ENCODE data around the gene AP1M2. TPM values are rescaled to one million over a fixed set of nuclear protein-coding genes. Genes with fewer than 3 reads are reported as not detected.

AP1M2 gene
- total RNA-seq, 2 donors from 2014 or later: 132 to 146 TPM

DNA sequence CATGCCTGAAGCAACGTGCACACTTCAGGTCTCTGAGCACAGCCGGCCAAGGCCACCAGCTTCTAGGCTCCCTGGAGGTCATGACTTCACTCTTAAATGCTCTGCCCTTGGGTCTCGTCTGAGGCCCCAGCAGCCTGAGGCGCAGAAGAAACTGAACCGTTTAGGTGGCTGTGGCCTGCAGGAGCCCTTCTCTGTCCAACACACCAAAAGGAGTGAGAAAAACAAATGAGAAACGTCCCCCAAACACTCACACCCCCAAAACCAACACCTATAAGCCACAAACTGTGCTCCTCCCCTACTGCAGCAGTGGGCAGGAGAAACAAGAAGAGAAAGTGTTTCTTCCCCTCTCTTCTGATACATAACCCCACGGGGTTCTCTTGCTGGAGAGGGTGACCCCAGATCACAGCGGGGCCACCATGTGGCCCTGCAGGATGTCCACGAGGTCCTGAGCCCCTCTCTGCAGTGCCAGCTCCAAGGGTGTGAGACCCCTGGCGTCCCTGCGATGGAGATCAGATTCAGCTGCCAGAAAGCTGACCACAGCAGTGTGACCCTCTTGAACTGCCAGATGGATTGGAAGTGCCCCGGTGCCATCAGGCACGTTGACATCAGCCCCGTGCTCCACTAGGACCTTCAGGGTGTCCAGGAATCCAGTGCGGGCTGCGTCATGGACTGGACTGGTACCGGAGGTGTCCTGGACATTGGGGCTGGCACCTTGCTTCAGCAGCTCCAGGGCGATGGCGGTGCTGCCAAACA lies 20.3 kb downstream of the AP1M2 start:
- TF ChIP-seq, protein P1, sequence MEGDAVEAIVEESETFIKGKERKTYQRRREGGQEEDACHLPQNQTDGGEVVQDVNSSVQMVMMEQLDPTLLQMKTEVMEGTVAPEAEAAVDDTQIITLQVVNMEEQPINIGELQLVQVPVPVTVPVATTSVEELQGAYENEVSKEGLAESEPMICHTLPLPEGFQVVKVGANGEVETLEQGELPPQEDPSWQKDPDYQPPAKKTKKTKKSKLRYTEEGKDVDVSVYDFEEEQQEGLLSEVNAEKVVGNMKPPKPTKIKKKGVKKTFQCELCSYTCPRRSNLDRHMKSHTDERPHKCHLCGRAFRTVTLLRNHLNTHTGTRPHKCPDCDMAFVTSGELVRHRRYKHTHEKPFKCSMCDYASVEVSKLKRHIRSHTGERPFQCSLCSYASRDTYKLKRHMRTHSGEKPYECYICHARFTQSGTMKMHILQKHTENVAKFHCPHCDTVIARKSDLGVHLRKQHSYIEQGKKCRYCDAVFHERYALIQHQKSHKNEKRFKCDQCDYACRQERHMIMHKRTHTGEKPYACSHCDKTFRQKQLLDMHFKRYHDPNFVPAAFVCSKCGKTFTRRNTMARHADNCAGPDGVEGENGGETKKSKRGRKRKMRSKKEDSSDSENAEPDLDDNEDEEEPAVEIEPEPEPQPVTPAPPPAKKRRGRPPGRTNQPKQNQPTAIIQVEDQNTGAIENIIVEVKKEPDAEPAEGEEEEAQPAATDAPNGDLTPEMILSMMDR (conservative IDR thresholded peaks at IDR 0.05): no peak
- WGBS, 2 experiments (ENCODE audit: insufficient coverage in 1 of 2, insufficient read length in 1 of 2): 87 to 92% methylated on average over 14 to 19 of the region's 19 CpGs
- peak; percentile 63 for DNase-seq
- Histone ChIP-seq H3K9me3 (ENCODE audit: control insufficient read depth, low read length) (no peaks in the 10 kb centered on the region), H3K9ac (ENCODE audit: extremely low read depth, low read length, poor library complexity, severe bottlenecking) (no peak overlapping the region), H3K27ac (ENCODE audit: low read depth, low read length) (no peak overlapping the region), H3K36me3 (ENCODE audit: control insufficient read depth, insufficient read depth, low read length) (peaks cover 9% of the 10 kb centered on the region), H3K4me3 (ENCODE audit: low read length) (no peak overlapping the region), H3K4me1 (ENCODE audit: control insufficient read depth, insufficient read depth, low read length) (no peaks in the 10 kb centered on the region), H3K27me3 (ENCODE audit: control insufficient read depth, insufficient read depth, low read length, poor library complexity, severe bottlenecking) (peaks cover 16% of the 10 kb centered on the region)
- H3K4me1 Mint-ChIP-seq: peaks cover 23% of the 10 kb centered on the region
- H3K27ac Mint-ChIP-seq: no peak overlapping the region
- no peaks in the 10 kb centered on the region for H3K9me3 Mint-ChIP-seq
- H3K27me3 Mint-ChIP-seq (ENCODE audit: insufficient read depth): peaks cover 19% of the 10 kb centered on the region
- H3K4me3 Mint-ChIP-seq: peak overlapping the region; percentile 91
- peaks cover 7% of the 10 kb centered on the region for H3K36me3 Mint-ChIP-seq (ENCODE audit: low read depth)

DNA sequence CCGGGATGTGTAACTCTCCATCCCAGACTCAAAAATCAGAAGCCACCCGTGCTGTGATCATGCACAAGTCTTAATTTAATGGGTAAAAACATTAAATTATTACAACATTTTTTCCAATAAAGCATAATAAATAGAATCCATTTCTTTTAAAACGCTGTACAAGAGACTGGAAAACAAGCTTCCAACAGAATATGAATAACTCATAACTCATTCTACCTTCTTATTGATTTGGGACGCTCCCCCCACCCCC lies 20.8 kb downstream of the AP1M2 start:
- Mint-ChIP-seq H3K27ac (no peak overlapping the region), H3K36me3 (ENCODE audit: low read depth) (peaks cover 12% of the 10 kb centered on the region)

DNA sequence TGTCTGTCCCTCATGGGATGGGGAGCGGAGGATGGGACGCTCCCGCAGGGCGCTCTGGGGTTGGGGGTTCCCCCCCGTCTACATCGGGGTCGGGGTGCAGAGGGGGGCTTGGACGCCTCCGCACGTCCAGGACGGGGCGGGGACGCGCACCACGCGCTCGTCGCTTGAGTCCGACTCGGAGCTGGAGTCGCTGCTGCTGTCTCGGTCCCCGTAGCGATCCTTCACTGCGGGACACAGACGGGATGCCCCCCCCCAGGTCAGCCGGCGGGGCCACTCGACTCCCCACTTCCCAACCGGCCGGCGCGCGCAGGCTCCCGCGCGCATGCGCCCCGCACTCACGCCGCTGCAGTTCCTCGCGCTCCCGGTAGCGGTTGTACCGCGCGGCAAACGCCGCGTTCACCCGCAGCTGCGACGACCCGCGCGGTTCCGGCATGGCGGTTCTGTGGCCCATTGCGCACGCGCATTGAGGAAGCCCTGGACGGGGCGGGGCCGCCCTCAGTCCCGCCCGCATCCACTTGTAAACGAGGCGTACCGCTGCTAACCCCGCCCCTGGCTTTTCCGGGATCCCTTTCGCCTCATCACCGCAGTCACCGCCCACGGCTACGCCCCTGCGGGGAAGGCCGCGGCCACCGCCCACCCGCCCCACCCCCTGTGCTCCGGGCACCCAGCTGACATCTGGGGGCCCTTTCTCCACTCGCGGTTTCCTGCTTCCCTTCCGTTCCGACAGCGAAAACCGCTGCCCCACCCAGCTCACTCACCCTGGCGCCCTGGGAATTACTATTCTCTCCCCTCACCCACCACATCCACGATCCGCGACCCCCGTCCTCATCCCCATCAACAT lies 21.3 kb downstream of the AP1M2 start, which contains the start of gene KRI1:
Gene KRI1 (minus strand): TSS at position 444 of the 841 bp plus-strand sequence. CDS start 11 bp downstream, at position 433.
- DNase-seq: peak; percentile 99
- H3K9me3 ChIP-seq (ENCODE audit: control insufficient read depth, low read length): no peaks in the 10 kb centered on the region
- peaks cover 19% of the 10 kb centered on the region for H3K27me3 Mint-ChIP-seq (ENCODE audit: insufficient read depth)
- 0 to 1% methylated on average over 34 to 94 of the region's 94 CpGs for WGBS, 2 experiments (ENCODE audit: insufficient coverage in 1 of 2, insufficient read length in 1 of 2)
- peaks cover 23% of the 10 kb centered on the region for H3K4me1 Mint-ChIP-seq
- H3K4me3 ChIP-seq (ENCODE audit: low read length): peak within 1 kb of the TSS; percentile 91
- H3K9me3 Mint-ChIP-seq: no peaks in the 10 kb centered on the region
- H3K4me3 Mint-ChIP-seq: peak within 1 kb of the TSS; percentile 91
- peak within 1 kb of the TSS; percentile 97 for H3K27ac Mint-ChIP-seq
- H3K27ac ChIP-seq (ENCODE audit: low read depth, low read length): peak within 1 kb of the TSS; percentile 73
- H3K9ac ChIP-seq (ENCODE audit: extremely low read depth, low read length, poor library complexity, severe bottlenecking): peak within 1 kb of the TSS; percentile 87
- H3K36me3 Mint-ChIP-seq (ENCODE audit: low read depth): peaks cover 17% of the 10 kb centered on the region
- TF ChIP-seq, protein P1 (conservative IDR thresholded peaks at IDR 0.05): peak; percentile 67
- H3K36me3 ChIP-seq (ENCODE audit: control insufficient read depth, insufficient read depth, low read length): peaks cover 19% of the 10 kb centered on the region
- peaks cover 16% of the 10 kb centered on the region for H3K27me3 ChIP-seq (ENCODE audit: control insufficient read depth, insufficient read depth, low read length, poor library complexity, severe bottlenecking)
- H3K4me1 ChIP-seq (ENCODE audit: control insufficient read depth, insufficient read depth, low read length): no peaks in the 10 kb centered on the region

More for the DNA sequence above, 20.8 kb downstream of the AP1M2 start:
- Mint-ChIP-seq H3K4me1 (peaks cover 23% of the 10 kb centered on the region), H3K27me3 (ENCODE audit: insufficient read depth) (peaks cover 19% of the 10 kb centered on the region), H3K4me3 (peak overlapping the region; percentile 91), H3K9me3 (no peaks in the 10 kb centered on the region)
- H3K27ac ChIP-seq (ENCODE audit: low read depth, low read length): no peak overlapping the region
- H3K4me3 ChIP-seq (ENCODE audit: low read length): peak overlapping the region; percentile 73
- no peaks in the 10 kb centered on the region for H3K9me3 ChIP-seq (ENCODE audit: control insufficient read depth, low read length)
- DNase-seq: no peak
- peaks cover 16% of the 10 kb centered on the region for H3K27me3 ChIP-seq (ENCODE audit: control insufficient read depth, insufficient read depth, low read length, poor library complexity, severe bottlenecking)
- 40 to 70% methylated on average over 2 to 4 of the region's 4 CpGs for WGBS, 2 experiments (ENCODE audit: insufficient coverage in 1 of 2, insufficient read length in 1 of 2)
- TF ChIP-seq, protein P1 (conservative IDR thresholded peaks at IDR 0.05): no peak
- H3K4me1 ChIP-seq (ENCODE audit: control insufficient read depth, insufficient read depth, low read length): no peaks in the 10 kb centered on the region
- no peak overlapping the region for H3K9ac ChIP-seq (ENCODE audit: extremely low read depth, low read length, poor library complexity, severe bottlenecking)
- H3K36me3 ChIP-seq (ENCODE audit: control insufficient read depth, insufficient read depth, low read length): peaks cover 14% of the 10 kb centered on the region
